Keratinocyte (primary cell): ENCODE measurements around the gene CPN2. TPM values are rescaled to one million over a fixed set of nuclear protein-coding genes. Genes with fewer than 3 reads are reported as not detected.

Experiments
- DNase-seq: peaks from one replicate; pipeline ENCODE4 v3.0.0-alpha.2; 2011; ENCODE audit warnings: low read depth, missing footprints, low spot score
- FAIRE-seq: peaks from 2 replicates; lab custom pipeline; 2011; peaks lifted over from hg19 to GRCh38; lab: Jason Lieb, UNC
- H2AFZ ChIP-seq: 2 replicates; pipeline ENCODE4 v1.6.0; 2012; ENCODE audit warnings: low read length, control low read depth, inconsistent platforms; ENCODE audit not compliant: control insufficient read depth
- H3K27ac ChIP-seq: 2 replicates; pipeline ENCODE4 v1.5.1; 2011; ENCODE audit warnings: low read length; ENCODE audit not compliant: control insufficient read depth, insufficient read depth
- H3K27me3 ChIP-seq: 3 replicates; pipeline ENCODE4 v1.6.0; 2011; ENCODE audit warnings: low read length; ENCODE audit not compliant: control insufficient read depth, insufficient read depth; ENCODE audit errors: extremely low read depth
- H3K36me3 ChIP-seq, 2 experiments: 2 replicates in 1 of 2; 3 replicates in 1 of 2; pipeline ENCODE4 v1.5.1; 2011; ENCODE audit warnings: low read length in 2 of 2, mild to moderate bottlenecking in 1 of 2; ENCODE audit not compliant: control insufficient read depth in 2 of 2, insufficient read depth in 2 of 2; ENCODE audit errors: extremely low read depth in 1 of 2
- H3K4me1 ChIP-seq: 3 replicates; pipeline ENCODE4 v1.5.1; 2011; ENCODE audit warnings: low read length; ENCODE audit not compliant: control insufficient read depth, insufficient read depth; ENCODE audit errors: extremely low read depth
- H3K4me2 ChIP-seq: 3 replicates; pipeline ENCODE4 v1.6.0; 2011; ENCODE audit warnings: low read depth, low read length; ENCODE audit not compliant: control insufficient read depth, insufficient read depth; ENCODE audit errors: extremely low read depth
- H3K4me3 ChIP-seq, 3 experiments: fragments of 200-600 bp in 1 of 3; sonication (generic) in 1 of 3; 2 replicates in 2 of 3; 3 replicates in 1 of 3; pipeline ENCODE4 v1.5.1; 2011 to 2016; ENCODE audit warnings: low read length in 3 of 3, mild to moderate bottlenecking in 3 of 3, control low read depth in 2 of 3, inconsistent platforms in 1 of 3, low read depth in 1 of 3, mixed read lengths in 1 of 3, mixed run types in 1 of 3, moderate library complexity in 1 of 3; ENCODE audit not compliant: control insufficient read depth in 2 of 3, insufficient read depth in 2 of 3; ENCODE audit errors: extremely low read depth in 1 of 3
- H3K79me2 ChIP-seq: 2 replicates; pipeline ENCODE4 v1.6.0; 2012; ENCODE audit warnings: low read length; ENCODE audit not compliant: control insufficient read depth, insufficient read depth
- H3K9ac ChIP-seq: 3 replicates; pipeline ENCODE4 v1.6.0; 2011; ENCODE audit warnings: low read length; ENCODE audit not compliant: control insufficient read depth, insufficient read depth; ENCODE audit errors: extremely low read depth
- H3K9me1 ChIP-seq: 3 replicates; pipeline ENCODE4 v1.6.0; 2011; ENCODE audit warnings: low read length; ENCODE audit not compliant: control insufficient read depth, insufficient read depth; ENCODE audit errors: extremely low read depth
- H3K9me3 ChIP-seq: 2 replicates; pipeline ENCODE4 v1.5.1; 2012; ENCODE audit warnings: low read depth, low read length; ENCODE audit not compliant: control insufficient read depth
- H4K20me1 ChIP-seq: 3 replicates; pipeline ENCODE4 v1.6.0; 2011; ENCODE audit warnings: low read length; ENCODE audit not compliant: control insufficient read depth, insufficient read depth; ENCODE audit errors: extremely low read depth
- EZH2 ChIP-seq: IDR thresholded peaks from one replicate; pipeline ENCODE4 v1.6.1; 2012; ENCODE audit warnings: inconsistent platforms, mild to moderate bottlenecking, low read length, moderate library complexity
- dilution Hi-C: fragments of 300-500 bp; cut with MboI; formaldehyde crosslinking; loops from one replicate; pipeline ENCODE4 v1.7.0; 2020; ENCODE audit warnings: low sequenced_read_pairs; ENCODE audit not compliant: extremely low pct_ligation_motif_present
- polyA plus RNA-seq, 5 experiments: library from polyadenylated mRNA; depleted of rRNA in 3 of 5; stranded (reverse) in 3 of 5; stranded (forward) in 1 of 5; unstranded in 1 of 5; fragments of >200 nt; gene quantifications; 1 replicate in 1 of 5; 2 replicates in 3 of 5; 3 replicates in 1 of 5; pipeline versions ENCODE4 v1.2.1 to v1.2.3, GENCODE V29; 2011 to 2012; ENCODE audit warnings: missing spikeins in 2 of 5, low read depth in 1 of 5, low replicate concordance in 1 of 5
- TF ChIP-seq, protein P1 (sequence below), 3 experiments: IDR thresholded peaks in 1 of 3; conservative IDR thresholded peaks in 1 of 3; optimal IDR thresholded peaks in 1 of 3; 2 replicates in 2 of 3; 3 replicates in 1 of 3; pipeline versions ENCODE3 to v1.5.1; 2011; ENCODE audit warnings: low read length in 3 of 3, mild to moderate bottlenecking in 3 of 3, moderate library complexity in 2 of 3, control low read depth in 1 of 3, inconsistent platforms in 1 of 3; ENCODE audit not compliant: insufficient read depth in 2 of 3; ENCODE audit errors: extremely low read depth in 1 of 3

The CPN2 gene
- polyA plus RNA-seq, 1 donor (not counting 4 experiments of a cell fraction or from before 2014, with no cell fraction given), result not detected

DNA sequence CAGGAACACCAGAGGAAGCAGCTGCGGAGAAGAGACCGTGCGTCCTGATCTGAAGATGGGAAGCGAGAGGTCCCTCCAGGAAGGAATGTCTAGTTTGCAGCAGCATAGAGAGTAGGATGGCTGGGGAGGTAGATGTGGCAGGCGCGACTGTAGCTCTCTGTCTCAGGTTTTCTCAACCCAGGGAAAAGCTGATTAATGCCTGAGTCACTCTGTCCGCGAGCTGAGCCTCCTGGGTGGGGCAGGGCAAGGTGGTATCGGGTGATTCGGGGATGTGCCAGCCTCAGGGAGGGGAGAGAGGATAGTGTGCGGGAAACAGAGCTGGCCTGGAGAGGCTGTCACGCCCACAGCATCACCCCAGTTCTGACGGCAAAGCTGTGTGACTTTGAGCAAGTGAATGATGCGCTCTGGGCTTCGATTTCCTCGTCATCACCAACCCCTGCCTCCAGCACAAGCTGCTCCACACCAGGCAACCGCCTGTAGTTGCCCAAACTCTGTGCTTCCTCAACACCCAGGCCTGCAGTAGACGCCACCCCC, 28.4 kb downstream of the CPN2 start:
- peak; percentile 98 for FAIRE-seq
- peak overlapping the region; percentile 76 for H3K27ac ChIP-seq
- H4K20me1 ChIP-seq, result no peaks in the 10 kb centered on the region
- H3K9ac ChIP-seq, result peak overlapping the region; percentile 61
- no peaks in the 10 kb centered on the region for H3K27me3 ChIP-seq
- H3K9me1 ChIP-seq, result no peaks in the 10 kb centered on the region
- H3K9me3 ChIP-seq, result peaks cover 7% of the 10 kb centered on the region
- peak overlapping the region; percentile 13 to 42 (median 41) for H3K4me3 ChIP-seq
- dilution Hi-C loops, result loop anchor here (25.0 kb wide), 2 partner anchors 160 to 560 kb away; no protein-coding TSS in a partner anchor
- H2AFZ ChIP-seq, result peak overlapping the region; percentile 54
- DNase-seq, result peak; percentile 94
- no peaks in the 10 kb centered on the region for H3K36me3 ChIP-seq
- TF ChIP-seq, protein P1, sequence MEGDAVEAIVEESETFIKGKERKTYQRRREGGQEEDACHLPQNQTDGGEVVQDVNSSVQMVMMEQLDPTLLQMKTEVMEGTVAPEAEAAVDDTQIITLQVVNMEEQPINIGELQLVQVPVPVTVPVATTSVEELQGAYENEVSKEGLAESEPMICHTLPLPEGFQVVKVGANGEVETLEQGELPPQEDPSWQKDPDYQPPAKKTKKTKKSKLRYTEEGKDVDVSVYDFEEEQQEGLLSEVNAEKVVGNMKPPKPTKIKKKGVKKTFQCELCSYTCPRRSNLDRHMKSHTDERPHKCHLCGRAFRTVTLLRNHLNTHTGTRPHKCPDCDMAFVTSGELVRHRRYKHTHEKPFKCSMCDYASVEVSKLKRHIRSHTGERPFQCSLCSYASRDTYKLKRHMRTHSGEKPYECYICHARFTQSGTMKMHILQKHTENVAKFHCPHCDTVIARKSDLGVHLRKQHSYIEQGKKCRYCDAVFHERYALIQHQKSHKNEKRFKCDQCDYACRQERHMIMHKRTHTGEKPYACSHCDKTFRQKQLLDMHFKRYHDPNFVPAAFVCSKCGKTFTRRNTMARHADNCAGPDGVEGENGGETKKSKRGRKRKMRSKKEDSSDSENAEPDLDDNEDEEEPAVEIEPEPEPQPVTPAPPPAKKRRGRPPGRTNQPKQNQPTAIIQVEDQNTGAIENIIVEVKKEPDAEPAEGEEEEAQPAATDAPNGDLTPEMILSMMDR (optimal IDR thresholded peaks at IDR 0.05 in 1 of 3, IDR thresholded peaks at IDR 0.05 in 1 of 3, conservative IDR thresholded peaks at IDR 0.05 in 1 of 3; ENCODE audit: extremely low read depth in 1 of 3, insufficient read depth in 2 of 3, low read length in 3 of 3), result no peak
- TF ChIP-seq EZH2, result no peak
- H3K4me2 ChIP-seq, result peak overlapping the region; percentile 69
- peaks cover 33% of the 10 kb centered on the region for H3K4me1 ChIP-seq
- H3K79me2 ChIP-seq, result no peaks in the 10 kb centered on the region

DNA sequence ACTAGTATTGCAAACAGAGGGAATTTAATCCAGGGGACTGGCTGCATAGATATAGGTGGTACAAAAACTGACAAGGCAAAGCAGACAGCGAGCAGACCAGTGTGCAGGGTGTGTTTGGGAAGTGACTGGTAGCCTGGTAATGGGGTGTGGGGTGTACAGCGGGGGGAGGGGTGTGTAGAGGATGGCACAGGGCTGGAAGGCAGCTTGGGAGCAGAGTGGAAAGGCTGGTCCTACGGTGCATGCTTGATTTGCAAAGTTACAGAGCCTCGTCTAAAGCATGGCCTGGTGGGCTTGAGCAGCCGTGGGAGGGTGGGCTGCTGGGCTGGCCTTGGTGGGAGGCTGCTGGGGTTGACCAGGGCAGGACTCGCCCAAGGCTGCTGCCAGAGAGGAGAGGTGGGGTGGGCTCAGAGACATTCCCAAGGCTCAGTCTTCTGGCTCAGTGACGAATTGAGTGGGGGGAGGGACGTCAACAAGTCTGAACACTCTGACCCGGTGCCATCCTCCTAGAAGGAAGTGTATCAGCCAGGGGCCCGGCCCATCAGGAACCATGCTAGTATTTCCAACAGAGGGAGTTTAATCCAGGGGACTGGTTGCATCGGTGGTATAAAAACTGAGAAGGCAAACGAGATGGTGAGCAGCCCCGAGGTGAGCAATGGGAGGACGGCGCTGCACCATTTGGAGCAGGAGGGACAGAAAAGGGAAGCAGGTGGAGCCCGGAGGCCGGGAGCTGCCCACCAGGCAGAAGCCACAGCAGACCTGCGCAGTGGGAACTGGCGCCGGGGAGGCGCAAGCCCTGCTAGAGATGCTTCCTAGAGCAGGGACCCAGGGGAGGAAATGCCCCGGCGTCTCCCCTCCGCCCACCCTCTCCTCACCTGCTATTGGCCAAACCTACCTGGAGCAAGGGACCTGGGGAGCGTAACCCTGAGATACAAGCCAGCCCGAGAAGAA, 29.2 kb downstream of the CPN2 start:
- Histone ChIP-seq H3K9ac (peak overlapping the region; percentile 51), H3K9me3 (peaks cover 7% of the 10 kb centered on the region), H3K36me3 (no peaks in the 10 kb centered on the region), H3K4me3 (peak overlapping the region; percentile 13 to 42 (median 41)), H3K27ac (peak overlapping the region; percentile 76), H3K4me1 (peaks cover 28% of the 10 kb centered on the region), H3K4me2 (peak overlapping the region; percentile 69), H3K27me3 (no peaks in the 10 kb centered on the region), H4K20me1 (no peaks in the 10 kb centered on the region), H3K9me1 (no peaks in the 10 kb centered on the region), H3K79me2 (no peaks in the 10 kb centered on the region), H2AFZ (peak overlapping the region; percentile 38)
- FAIRE-seq (no peak), DNase-seq (no peak)
- TF ChIP-seq EZH2, result no peak
- TF ChIP-seq, protein P1 (optimal IDR thresholded peaks at IDR 0.05 in 1 of 3, IDR thresholded peaks at IDR 0.05 in 1 of 3, conservative IDR thresholded peaks at IDR 0.05 in 1 of 3; ENCODE audit: extremely low read depth in 1 of 3, insufficient read depth in 2 of 3, low read length in 3 of 3), result no peak
- dilution Hi-C loops, result loop anchor here (25.0 kb wide), 2 partner anchors 160 to 560 kb away; no protein-coding TSS in a partner anchor
